ENCODE measurements around the gene PGBD5. TPM values are rescaled to one million over a fixed set of nuclear protein-coding genes. Genes with fewer than 3 reads are reported as not detected.
"Not testable (repeated sequence)": the region's sequence is repeated elsewhere in the genome, so short reads cannot be mapped to it uniquely, and the experiment has no call there.

PGBD5 gene, protein sequence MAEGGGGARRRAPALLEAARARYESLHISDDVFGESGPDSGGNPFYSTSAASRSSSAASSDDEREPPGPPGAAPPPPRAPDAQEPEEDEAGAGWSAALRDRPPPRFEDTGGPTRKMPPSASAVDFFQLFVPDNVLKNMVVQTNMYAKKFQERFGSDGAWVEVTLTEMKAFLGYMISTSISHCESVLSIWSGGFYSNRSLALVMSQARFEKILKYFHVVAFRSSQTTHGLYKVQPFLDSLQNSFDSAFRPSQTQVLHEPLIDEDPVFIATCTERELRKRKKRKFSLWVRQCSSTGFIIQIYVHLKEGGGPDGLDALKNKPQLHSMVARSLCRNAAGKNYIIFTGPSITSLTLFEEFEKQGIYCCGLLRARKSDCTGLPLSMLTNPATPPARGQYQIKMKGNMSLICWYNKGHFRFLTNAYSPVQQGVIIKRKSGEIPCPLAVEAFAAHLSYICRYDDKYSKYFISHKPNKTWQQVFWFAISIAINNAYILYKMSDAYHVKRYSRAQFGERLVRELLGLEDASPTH
- total RNA-seq: 0.17 and 0.51 TPM in 2 replicates
- polyA plus RNA-seq: 0.05 and 0.10 TPM in 2 replicates
- polyA plus RNA-seq (2012): 0.02 and 0.10 TPM in 2 replicates
- polyA minus RNA-seq (ENCODE audit: low replicate concordance): 0.15 TPM in 1 of 2 replicates, not detected in the other

DNA sequence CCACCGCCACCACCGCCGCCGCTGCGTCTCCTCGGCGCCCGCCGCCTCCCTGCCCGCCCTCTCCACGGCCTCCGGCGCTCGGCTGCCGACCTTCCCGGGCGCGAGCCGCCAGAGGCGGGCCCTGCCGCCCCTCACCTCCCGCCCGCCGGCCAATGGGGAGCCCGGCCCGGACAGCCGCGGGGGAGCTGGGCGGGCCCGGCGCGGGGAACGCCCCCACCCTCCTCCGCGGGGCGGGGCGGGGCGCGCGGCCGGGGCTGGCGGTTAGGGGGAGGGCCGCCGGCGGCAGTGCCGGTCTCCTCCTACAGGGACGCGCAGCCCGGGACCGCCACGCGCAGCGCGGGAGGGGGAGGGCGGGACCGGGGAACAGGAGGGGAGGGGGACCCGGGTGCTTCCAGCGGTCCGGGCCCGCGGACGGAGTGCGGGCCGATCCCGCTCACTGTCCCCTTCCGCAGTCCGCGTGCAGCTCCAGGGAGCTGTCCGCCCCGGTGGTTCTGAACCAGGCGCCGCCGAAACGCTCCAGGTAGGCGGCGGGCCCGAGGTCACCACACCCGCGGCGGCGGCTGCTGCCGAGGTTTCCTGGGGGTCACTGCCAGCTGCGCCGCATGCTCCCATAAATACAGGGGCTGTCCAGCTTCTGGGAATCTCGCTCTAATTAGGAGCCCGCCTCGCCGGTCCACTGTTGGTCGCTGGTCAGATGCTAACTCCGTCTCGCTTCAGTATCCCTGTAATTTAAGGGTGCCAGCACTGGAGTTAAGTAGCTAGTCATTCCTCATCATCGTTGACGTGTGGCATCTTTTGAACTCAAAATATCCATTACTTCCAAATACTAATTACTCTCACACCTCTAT lies at the start of gene PGBD5:
Gene PGBD5 (minus strand): TSS at position 87 of the 848 bp plus-strand sequence. CDS start 404 bp downstream, outside the sequence.
- peak; percentile 48 to 65 for DNase-seq (ENCODE audit: low read depth in 2 of 2)
- Histone ChIP-seq H4K20me1 (ENCODE audit: control insufficient read depth, extremely low read depth, insufficient read depth, low read length) (no peaks in the 10 kb centered on the region), H3K79me2 (ENCODE audit: control insufficient read depth, insufficient read depth, low read length) (no peaks in the 10 kb centered on the region), H3K9me3 (ENCODE audit: control insufficient read depth, insufficient read depth, low read depth, low read length) (no peaks in the 10 kb centered on the region), H3K9ac (ENCODE audit: insufficient read depth, low read length) (no peak within 1 kb of the TSS), H2AFZ (ENCODE audit: low read length) (no peak within 1 kb of the TSS), H3K4me3 (replicated peaks in 1 of 4; ENCODE audit: control extremely low read depth in 1 of 4, insufficient read depth in 1 of 4, low read depth in 3 of 4, low read length in 4 of 4) (peak within 1 kb of the TSS in 2 of 4 experiments; percentile 25 to 50), H3K27me3 (ENCODE audit: control insufficient read depth, insufficient read depth, low read length) (peaks cover 16% of the 10 kb centered on the region), H3K4me2 (ENCODE audit: extremely low read depth, insufficient read depth, low read length) (no peak within 1 kb of the TSS), H3K27ac (ENCODE audit: insufficient read depth, low read length) (no peak within 1 kb of the TSS), H3K4me1 (ENCODE audit: control insufficient read depth, extremely low read depth, insufficient read depth, low read length) (no peaks in the 10 kb centered on the region), H3K36me3 (ENCODE audit: control insufficient read depth, insufficient read depth, low read length) (no peaks in the 10 kb centered on the region)
- no peak for TF ChIP-seq EZH2 (IDR thresholded peaks at IDR 0.05; ENCODE audit: low read length, missing control alignments)
- TF ChIP-seq, protein P1, sequence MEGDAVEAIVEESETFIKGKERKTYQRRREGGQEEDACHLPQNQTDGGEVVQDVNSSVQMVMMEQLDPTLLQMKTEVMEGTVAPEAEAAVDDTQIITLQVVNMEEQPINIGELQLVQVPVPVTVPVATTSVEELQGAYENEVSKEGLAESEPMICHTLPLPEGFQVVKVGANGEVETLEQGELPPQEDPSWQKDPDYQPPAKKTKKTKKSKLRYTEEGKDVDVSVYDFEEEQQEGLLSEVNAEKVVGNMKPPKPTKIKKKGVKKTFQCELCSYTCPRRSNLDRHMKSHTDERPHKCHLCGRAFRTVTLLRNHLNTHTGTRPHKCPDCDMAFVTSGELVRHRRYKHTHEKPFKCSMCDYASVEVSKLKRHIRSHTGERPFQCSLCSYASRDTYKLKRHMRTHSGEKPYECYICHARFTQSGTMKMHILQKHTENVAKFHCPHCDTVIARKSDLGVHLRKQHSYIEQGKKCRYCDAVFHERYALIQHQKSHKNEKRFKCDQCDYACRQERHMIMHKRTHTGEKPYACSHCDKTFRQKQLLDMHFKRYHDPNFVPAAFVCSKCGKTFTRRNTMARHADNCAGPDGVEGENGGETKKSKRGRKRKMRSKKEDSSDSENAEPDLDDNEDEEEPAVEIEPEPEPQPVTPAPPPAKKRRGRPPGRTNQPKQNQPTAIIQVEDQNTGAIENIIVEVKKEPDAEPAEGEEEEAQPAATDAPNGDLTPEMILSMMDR (conservative IDR thresholded peaks at IDR 0.05 in 1 of 2, IDR thresholded peaks at IDR 0.05 in 1 of 2; ENCODE audit: low read depth in 1 of 2, low read length in 2 of 2): no peak

DNA sequence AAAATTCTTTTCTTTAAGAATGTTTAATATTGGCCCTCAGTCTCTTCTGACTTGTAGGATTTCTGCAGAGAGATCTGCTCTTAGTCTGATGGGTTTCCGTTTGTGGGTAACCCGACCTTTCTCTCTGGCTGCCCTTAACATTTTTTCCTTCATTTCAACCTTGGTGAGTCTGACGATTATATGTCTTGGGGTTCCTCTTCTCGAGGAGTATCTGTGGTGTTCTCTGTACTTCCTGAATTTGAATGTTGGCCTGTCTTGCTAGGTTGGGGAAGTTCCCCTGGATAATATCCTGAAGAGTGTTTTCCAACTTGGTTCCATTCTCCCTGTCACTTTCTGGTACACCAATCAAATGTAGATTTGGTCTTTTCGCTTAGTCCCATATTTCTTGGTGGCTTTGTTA lies 48.8 kb upstream of the PGBD5 start:
- not testable (repeated sequence) for H2AFZ ChIP-seq (ENCODE audit: low read length); H3K27ac ChIP-seq (ENCODE audit: insufficient read depth, low read length); H3K4me3 ChIP-seq (replicated peaks in 1 of 4; ENCODE audit: control extremely low read depth in 1 of 4, insufficient read depth in 1 of 4, low read depth in 3 of 4, low read length in 4 of 4); H3K9me3 ChIP-seq (ENCODE audit: control insufficient read depth, insufficient read depth, low read depth, low read length); H4K20me1 ChIP-seq (ENCODE audit: control insufficient read depth, extremely low read depth, insufficient read depth, low read length); H3K36me3 ChIP-seq (ENCODE audit: control insufficient read depth, insufficient read depth, low read length); H3K27me3 ChIP-seq (ENCODE audit: control insufficient read depth, insufficient read depth, low read length); H3K4me2 ChIP-seq (ENCODE audit: extremely low read depth, insufficient read depth, low read length); H3K9ac ChIP-seq (ENCODE audit: insufficient read depth, low read length); H3K4me1 ChIP-seq (ENCODE audit: control insufficient read depth, extremely low read depth, insufficient read depth, low read length); DNase-seq (ENCODE audit: low read depth in 2 of 2); H3K79me2 ChIP-seq (ENCODE audit: control insufficient read depth, insufficient read depth, low read length)

DNA sequence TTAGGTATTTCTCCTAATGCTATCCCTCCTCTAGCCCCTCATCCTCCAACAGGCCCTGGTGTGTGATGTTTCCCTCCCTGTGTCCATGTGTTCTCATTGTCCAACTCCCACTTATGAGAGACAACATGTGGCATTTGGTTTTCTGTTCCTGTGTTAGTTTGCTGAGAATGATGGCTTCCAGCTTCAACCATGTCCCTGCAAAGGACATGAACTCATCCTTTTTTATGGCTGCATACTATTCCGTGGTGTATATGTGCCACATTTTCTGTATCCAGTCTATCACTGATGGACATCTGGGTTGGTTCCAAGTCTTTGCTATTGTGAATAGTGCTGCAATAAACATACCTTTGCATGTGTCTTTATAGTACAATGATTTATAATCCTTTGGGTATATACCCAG lies 44.6 kb upstream of the PGBD5 start:
- H3K4me1 ChIP-seq (ENCODE audit: control insufficient read depth, extremely low read depth, insufficient read depth, low read length); DNase-seq (ENCODE audit: low read depth in 2 of 2); H3K4me3 ChIP-seq (replicated peaks in 1 of 4; ENCODE audit: control extremely low read depth in 1 of 4, insufficient read depth in 1 of 4, low read depth in 3 of 4, low read length in 4 of 4); H3K4me2 ChIP-seq (ENCODE audit: extremely low read depth, insufficient read depth, low read length); H4K20me1 ChIP-seq (ENCODE audit: control insufficient read depth, extremely low read depth, insufficient read depth, low read length); H3K27me3 ChIP-seq (ENCODE audit: control insufficient read depth, insufficient read depth, low read length); H3K9ac ChIP-seq (ENCODE audit: insufficient read depth, low read length); H2AFZ ChIP-seq (ENCODE audit: low read length); H3K9me3 ChIP-seq (ENCODE audit: control insufficient read depth, insufficient read depth, low read depth, low read length); H3K79me2 ChIP-seq (ENCODE audit: control insufficient read depth, insufficient read depth, low read length); H3K36me3 ChIP-seq (ENCODE audit: control insufficient read depth, insufficient read depth, low read length); H3K27ac ChIP-seq (ENCODE audit: insufficient read depth, low read length): not testable (repeated sequence)

All from fibroblast of lung (primary cell).